Neural cell (in vitro differentiated cells): ENCODE measurements around the gene DPP7. TPM values are rescaled to one million over a fixed set of nuclear protein-coding genes. Genes with fewer than 3 reads are reported as not detected.
"Not testable (repeated sequence)": the region's sequence is repeated elsewhere in the genome, so short reads cannot be mapped to it uniquely, and the experiment has no call there.

ENCODE experiments used
- H2AFZ ChIP-seq: fragments of 200-600, 300-800 bp; sonication (generic), shearing (Covaris generic); 2 replicates; pipeline ENCODE4 v1.6.0; 2014; ENCODE audit warnings: low read depth, mild to moderate bottlenecking, antibody characterized with exemption, low read length, moderate library complexity
- H3F3A ChIP-seq: fragments of 200-600 bp; shearing (Covaris generic); 2 replicates; pipeline ENCODE4 v1.6.1; 2016; ENCODE audit warnings: mild to moderate bottlenecking, moderate library complexity, mixed read lengths, antibody characterized with exemption, low read length; ENCODE audit not compliant: insufficient read depth, poor library complexity, severe bottlenecking
- H3K27ac ChIP-seq: fragments of 200-600, 300-800 bp; sonication (generic), shearing (Covaris generic); 2 replicates; pipeline ENCODE4 v1.5.1; 2014; ENCODE audit warnings: mild to moderate bottlenecking, low read length, moderate library complexity
- H3K27me3 ChIP-seq: fragments of 300-800, 200-600 bp; sonication (generic), shearing (Covaris generic); 2 replicates; pipeline ENCODE4 v1.6.0; 2014; ENCODE audit warnings: mild to moderate bottlenecking, low read depth, low read length, moderate library complexity; ENCODE audit not compliant: insufficient read depth
- H3K36me3 ChIP-seq: fragments of 300-800, 200-600 bp; sonication (generic), shearing (Covaris generic); 2 replicates; pipeline ENCODE4 v1.5.1; 2014; ENCODE audit warnings: mild to moderate bottlenecking, antibody characterized with exemption, low read length, moderate library complexity; ENCODE audit not compliant: insufficient read depth
- H3K4me2 ChIP-seq: fragments of 300-800, 200-600 bp; sonication (generic), shearing (Covaris generic); 2 replicates; pipeline ENCODE4 v1.6.0; 2014; ENCODE audit warnings: mild to moderate bottlenecking, low read length
- H3K4me3 ChIP-seq: fragments of 300-800, 200-600 bp; sonication (generic), shearing (Covaris generic); 2 replicates; pipeline ENCODE4 v1.5.1; 2014; ENCODE audit warnings: mild to moderate bottlenecking, low read length, moderate library complexity
- H3K79me2 ChIP-seq: fragments of 200-600 bp; shearing (Covaris generic); replicated peaks from 2 replicates; pipeline ENCODE4 v1.6.0; 2014; ENCODE audit warnings: mild to moderate bottlenecking, low read length, moderate library complexity; ENCODE audit not compliant: insufficient read depth
- H3K9ac ChIP-seq: fragments of 300-800, 200-600 bp; sonication (generic), shearing (Covaris generic); 2 replicates; pipeline ENCODE4 v1.6.1; 2016; ENCODE audit warnings: mild to moderate bottlenecking, low read length, mixed read lengths
- H3K9me2 ChIP-seq: fragments of 200-600 bp; shearing (Covaris generic); 2 replicates; pipeline ENCODE4 v1.6.1; 2016; ENCODE audit warnings: mild to moderate bottlenecking, low read length, mixed read lengths; ENCODE audit not compliant: insufficient read depth
- H3K9me3 ChIP-seq: fragments of 200-600, 300-800 bp; sonication (generic), shearing (Covaris generic); 2 replicates; pipeline ENCODE4 v1.6.1; 2016; ENCODE audit warnings: mild to moderate bottlenecking, mixed run types, low read length, moderate library complexity, mixed read lengths
- H4K20me1 ChIP-seq: fragments of 200-600 bp; shearing (Covaris generic); 2 replicates; pipeline ENCODE4 v1.6.1; 2016; ENCODE audit warnings: mild to moderate bottlenecking, mixed run types; ENCODE audit not compliant: insufficient read depth
- EP300 ChIP-seq: fragments of 450-650 bp; conservative IDR thresholded peaks from 2 replicates; pipeline ENCODE4 v1.6.1; 2014; ENCODE audit warnings: antibody characterized with exemption, mild to moderate bottlenecking, moderate library complexity; ENCODE audit not compliant: poor library complexity, severe bottlenecking
- EZH2 ChIP-seq: fragments of 200-600, 300-800 bp; shearing (Covaris generic), sonication (generic); IDR thresholded peaks from 2 replicates; pipeline ENCODE4 v1.6.1; 2014; ENCODE audit warnings: antibody characterized with exemption, low read length, borderline replicate concordance, mild to moderate bottlenecking; ENCODE audit not compliant: insufficient read depth, poor library complexity, severe bottlenecking
- MXI1 ChIP-seq: fragments of 450-650 bp; conservative IDR thresholded peaks from 2 replicates; pipeline ENCODE4 v1.6.1; 2014; ENCODE audit warnings: antibody characterized with exemption, mild to moderate bottlenecking; ENCODE audit not compliant: poor library complexity, severe bottlenecking
- POLR2AphosphoS5 ChIP-seq: IDR thresholded peaks from 2 replicates; pipeline ENCODE4 v1.6.1; 2012
- RAD21 ChIP-seq: fragments of 450-650 bp; conservative IDR thresholded peaks from 2 replicates; pipeline ENCODE4 v1.6.1; 2014; ENCODE audit warnings: antibody characterized with exemption, mild to moderate bottlenecking, moderate library complexity
- SMC3 ChIP-seq: fragments of 450-650 bp; conservative IDR thresholded peaks from 2 replicates; pipeline ENCODE4 v1.6.1; 2014; ENCODE audit warnings: antibody characterized with exemption, mild to moderate bottlenecking, moderate library complexity; ENCODE audit not compliant: poor library complexity
- TAF1 ChIP-seq: IDR thresholded peaks from 2 replicates; pipeline ENCODE4 v1.6.1; 2012; ENCODE audit warnings: low read depth
- polyA plus RNA-seq: library from polyadenylated mRNA; depleted of rRNA; stranded (reverse); fragments of >200 nt; gene quantifications from 2 replicates; pipeline ENCODE4 v1.2.3, GENCODE V29; 2014
- TF ChIP-seq, protein P1 (sequence below): IDR thresholded peaks from 2 replicates; pipeline ENCODE4 v1.6.1; 2012; ENCODE audit warnings: borderline replicate concordance
- TF ChIP-seq, protein P2 (sequence below): fragments of 450-650 bp; IDR thresholded peaks from 2 replicates; pipeline ENCODE4 v1.5.1; 2014; ENCODE audit warnings: antibody characterized with exemption, mild to moderate bottlenecking, moderate library complexity; ENCODE audit not compliant: poor library complexity, severe bottlenecking

DPP7 gene
- polyA plus RNA-seq, 1 donor from 2014 or later, result 23.3 TPM

DNA sequence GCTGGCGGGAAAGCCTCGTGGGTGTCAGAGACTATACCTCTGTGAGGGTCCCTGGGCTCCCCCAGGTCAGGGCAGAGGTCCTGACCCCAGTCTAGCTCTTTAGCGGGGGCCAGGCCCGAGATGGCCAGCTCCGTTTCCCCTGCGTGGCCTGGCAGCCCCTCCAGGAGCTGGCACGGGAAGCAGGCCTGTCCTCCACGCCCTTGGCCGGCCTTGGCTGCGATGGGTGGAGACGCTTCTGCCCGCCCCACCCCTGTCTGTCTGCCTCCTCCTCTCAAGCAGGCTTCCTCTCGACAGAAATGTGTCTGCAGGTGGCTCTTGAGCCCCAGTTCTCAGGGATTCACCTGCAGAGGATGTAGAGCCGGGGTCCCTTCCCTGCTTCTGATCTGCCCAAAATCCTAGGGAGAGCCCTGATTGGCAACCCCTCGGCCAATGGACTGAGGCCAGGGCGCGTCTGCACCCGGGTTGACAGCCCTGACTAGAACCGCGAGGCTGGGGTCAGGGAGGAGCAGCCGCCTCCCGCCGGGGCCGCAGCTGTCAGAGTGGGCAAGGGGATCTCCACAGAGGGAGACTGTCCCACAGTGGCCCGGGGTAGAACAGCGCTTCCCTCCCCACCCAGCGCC, 21.8 kb upstream of the DPP7 start:
- TF ChIP-seq EZH2 (no peak), EP300 (no peak), POLR2AphosphoS5 (no peak), SMC3 (no peak), TAF1 (no peak), RAD21 (no peak), MXI1 (no peak)
- TF ChIP-seq, protein P1, sequence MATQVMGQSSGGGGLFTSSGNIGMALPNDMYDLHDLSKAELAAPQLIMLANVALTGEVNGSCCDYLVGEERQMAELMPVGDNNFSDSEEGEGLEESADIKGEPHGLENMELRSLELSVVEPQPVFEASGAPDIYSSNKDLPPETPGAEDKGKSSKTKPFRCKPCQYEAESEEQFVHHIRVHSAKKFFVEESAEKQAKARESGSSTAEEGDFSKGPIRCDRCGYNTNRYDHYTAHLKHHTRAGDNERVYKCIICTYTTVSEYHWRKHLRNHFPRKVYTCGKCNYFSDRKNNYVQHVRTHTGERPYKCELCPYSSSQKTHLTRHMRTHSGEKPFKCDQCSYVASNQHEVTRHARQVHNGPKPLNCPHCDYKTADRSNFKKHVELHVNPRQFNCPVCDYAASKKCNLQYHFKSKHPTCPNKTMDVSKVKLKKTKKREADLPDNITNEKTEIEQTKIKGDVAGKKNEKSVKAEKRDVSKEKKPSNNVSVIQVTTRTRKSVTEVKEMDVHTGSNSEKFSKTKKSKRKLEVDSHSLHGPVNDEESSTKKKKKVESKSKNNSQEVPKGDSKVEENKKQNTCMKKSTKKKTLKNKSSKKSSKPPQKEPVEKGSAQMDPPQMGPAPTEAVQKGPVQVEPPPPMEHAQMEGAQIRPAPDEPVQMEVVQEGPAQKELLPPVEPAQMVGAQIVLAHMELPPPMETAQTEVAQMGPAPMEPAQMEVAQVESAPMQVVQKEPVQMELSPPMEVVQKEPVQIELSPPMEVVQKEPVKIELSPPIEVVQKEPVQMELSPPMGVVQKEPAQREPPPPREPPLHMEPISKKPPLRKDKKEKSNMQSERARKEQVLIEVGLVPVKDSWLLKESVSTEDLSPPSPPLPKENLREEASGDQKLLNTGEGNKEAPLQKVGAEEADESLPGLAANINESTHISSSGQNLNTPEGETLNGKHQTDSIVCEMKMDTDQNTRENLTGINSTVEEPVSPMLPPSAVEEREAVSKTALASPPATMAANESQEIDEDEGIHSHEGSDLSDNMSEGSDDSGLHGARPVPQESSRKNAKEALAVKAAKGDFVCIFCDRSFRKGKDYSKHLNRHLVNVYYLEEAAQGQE, result no peak
- TF ChIP-seq, protein P2, sequence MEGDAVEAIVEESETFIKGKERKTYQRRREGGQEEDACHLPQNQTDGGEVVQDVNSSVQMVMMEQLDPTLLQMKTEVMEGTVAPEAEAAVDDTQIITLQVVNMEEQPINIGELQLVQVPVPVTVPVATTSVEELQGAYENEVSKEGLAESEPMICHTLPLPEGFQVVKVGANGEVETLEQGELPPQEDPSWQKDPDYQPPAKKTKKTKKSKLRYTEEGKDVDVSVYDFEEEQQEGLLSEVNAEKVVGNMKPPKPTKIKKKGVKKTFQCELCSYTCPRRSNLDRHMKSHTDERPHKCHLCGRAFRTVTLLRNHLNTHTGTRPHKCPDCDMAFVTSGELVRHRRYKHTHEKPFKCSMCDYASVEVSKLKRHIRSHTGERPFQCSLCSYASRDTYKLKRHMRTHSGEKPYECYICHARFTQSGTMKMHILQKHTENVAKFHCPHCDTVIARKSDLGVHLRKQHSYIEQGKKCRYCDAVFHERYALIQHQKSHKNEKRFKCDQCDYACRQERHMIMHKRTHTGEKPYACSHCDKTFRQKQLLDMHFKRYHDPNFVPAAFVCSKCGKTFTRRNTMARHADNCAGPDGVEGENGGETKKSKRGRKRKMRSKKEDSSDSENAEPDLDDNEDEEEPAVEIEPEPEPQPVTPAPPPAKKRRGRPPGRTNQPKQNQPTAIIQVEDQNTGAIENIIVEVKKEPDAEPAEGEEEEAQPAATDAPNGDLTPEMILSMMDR, result no peak
- Histone ChIP-seq H3K79me2 (no peaks in the 10 kb centered on the region), H2AFZ (no peak overlapping the region), H4K20me1 (no peaks in the 10 kb centered on the region), H3K4me3 (no peak overlapping the region), H3K27ac (no peak overlapping the region), H3F3A (no peaks in the 10 kb centered on the region), H3K27me3 (peaks cover 60% of the 10 kb centered on the region), H3K9me3 (no peaks in the 10 kb centered on the region), H3K36me3 (no peaks in the 10 kb centered on the region), H3K9ac (no peak overlapping the region), H3K9me2 (no peaks in the 10 kb centered on the region), H3K4me2 (no peak overlapping the region)

DNA sequence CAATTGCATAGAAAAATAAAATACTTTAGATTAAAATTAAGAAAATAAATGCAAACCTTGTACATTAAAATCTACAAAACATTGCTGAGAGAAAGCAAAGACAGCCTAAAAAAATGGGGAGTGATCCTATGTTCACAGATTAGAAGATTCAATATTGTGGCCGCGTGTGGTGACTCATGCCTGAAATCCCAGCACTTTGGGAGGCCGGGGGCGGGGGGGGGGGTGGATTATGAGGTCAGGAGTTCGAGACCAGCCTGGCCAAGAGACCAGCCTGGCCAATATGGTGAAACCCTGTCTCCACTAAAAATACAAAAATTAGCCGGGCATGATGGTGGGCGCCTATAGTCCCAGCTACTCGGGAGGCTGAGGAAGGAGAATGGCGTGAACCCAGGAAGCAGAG, 20.6 kb upstream of the DPP7 start:
- not testable (repeated sequence) for H3K27ac ChIP-seq, H3K36me3 ChIP-seq

DNA sequence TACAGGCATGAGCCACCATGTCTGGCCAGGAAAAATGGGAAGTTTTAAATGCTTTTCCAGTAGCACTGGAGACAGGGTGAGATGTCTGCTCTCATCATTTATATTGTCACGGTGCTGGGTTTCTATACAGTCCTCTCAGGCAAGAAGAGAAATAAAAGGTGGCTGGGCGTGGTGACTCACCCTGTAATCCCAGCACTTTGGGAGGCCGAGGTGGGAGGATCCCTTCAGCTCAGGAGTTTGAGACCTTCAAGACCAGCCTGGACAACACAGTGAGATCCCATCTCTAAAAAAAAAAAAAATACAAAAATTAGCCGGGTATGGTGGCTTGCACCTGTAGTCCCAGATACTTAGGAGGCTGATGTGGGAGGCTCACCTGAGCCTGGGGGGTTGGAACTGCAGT, 19.7 kb upstream of the DPP7 start:
- Histone ChIP-seq H3K79me2 (peaks cover 1% of the 10 kb centered on the region), H3K27me3 (peaks cover 39% of the 10 kb centered on the region), H3K9me2 (no peaks in the 10 kb centered on the region), H3K4me3 (no peak overlapping the region), H3K9me3 (no peaks in the 10 kb centered on the region), H2AFZ (no peak overlapping the region), H3K4me2 (no peak overlapping the region), H3K9ac (no peak overlapping the region), H3F3A (no peaks in the 10 kb centered on the region), H4K20me1 (no peaks in the 10 kb centered on the region), H3K27ac (no peak overlapping the region), H3K36me3 (no peaks in the 10 kb centered on the region)
- TF ChIP-seq EP300 (no peak), TAF1 (no peak), EZH2 (no peak)
- TF ChIP-seq, protein P2, result no peak

More for the DNA sequence above, 20.6 kb upstream of the DPP7 start:
- not testable (repeated sequence) for H3F3A ChIP-seq, H3K9me2 ChIP-seq, H3K9me3 ChIP-seq, H3K79me2 ChIP-seq, H2AFZ ChIP-seq, H3K4me3 ChIP-seq, H4K20me1 ChIP-seq, H3K9ac ChIP-seq, H3K4me2 ChIP-seq
- H3K27me3 ChIP-seq, result peaks cover 48% of the 10 kb centered on the region
